ENCODE data around the gene CCNL2.

CCNL2 gene

DNA sequence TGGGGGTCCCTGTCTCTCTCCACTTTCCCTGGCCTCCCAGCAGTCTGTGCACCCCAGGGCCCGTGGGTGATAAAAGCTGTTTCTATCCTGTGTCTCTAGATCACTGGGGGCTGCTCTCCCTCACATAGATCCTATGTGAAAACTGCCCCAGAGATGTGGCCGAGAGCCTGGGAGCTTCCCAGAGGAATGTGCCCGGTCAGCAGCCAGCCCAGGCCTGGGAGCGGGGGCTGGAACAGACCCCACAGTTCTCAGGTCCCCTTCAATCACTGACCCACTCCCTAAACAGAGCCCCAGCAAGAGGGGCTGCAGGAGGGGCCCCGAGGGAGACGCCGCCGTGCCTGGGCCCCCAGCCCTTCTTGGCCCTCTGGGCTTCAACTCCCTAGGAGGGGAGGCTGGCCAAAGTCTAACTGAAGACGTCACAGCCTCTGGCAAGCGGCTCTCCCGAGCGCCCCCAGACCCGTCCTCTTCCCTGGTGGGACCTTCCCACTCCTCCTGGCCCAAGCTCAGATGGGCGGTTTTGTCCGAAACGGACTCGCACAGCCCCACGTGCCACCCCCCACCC lies 41.2 kb downstream of the CCNL2 start:
- peak overlapping the region; percentile 96 for H3K23ac ChIP-seq (ENCODE audit: low read depth, low read length, poor library complexity)
- H2BK15ac ChIP-seq (ENCODE audit: low read length): peak overlapping the region; percentile 97
- peak overlapping the region; percentile 65 for H2AFZ ChIP-seq (ENCODE audit: low read length)
- peak overlapping the region; percentile 70 for H2BK5ac ChIP-seq (ENCODE audit: low read length)
- peak overlapping the region; percentile 99 for H2BK120ac ChIP-seq (ENCODE audit: low read depth, low read length)
- peak overlapping the region; percentile 93 for H3K4ac ChIP-seq (ENCODE audit: low read length)
- peak overlapping the region; percentile 44 for H3K9ac ChIP-seq (ENCODE audit: low read depth, low read length, poor library complexity)
- H3K36me3 ChIP-seq (replicated peaks in 1 of 2; ENCODE audit: control insufficient read depth in 2 of 2, insufficient read depth in 2 of 2, low read length in 2 of 2): peaks cover 0 to under 1% of the 10 kb centered on the region in 2 donors
- no peak overlapping the region for H3K14ac ChIP-seq (ENCODE audit: low read length)
- H3K4me2 ChIP-seq (ENCODE audit: insufficient read depth, low read length, poor library complexity, severe bottlenecking): peak overlapping the region; percentile 14
- H3K4me1 ChIP-seq (ENCODE audit: control insufficient read depth in 2 of 2, insufficient read depth in 1 of 2, low read depth in 1 of 2, low read length in 2 of 2): peaks cover 54 to 57% of the 10 kb centered on the region in 2 donors
- WGBS, 2 donors (ENCODE audit: extremely low coverage in 2 of 2, insufficient read length in 2 of 2, insufficient replicate concordance in 1 of 2): no CpG with 5 or more reads among the region's 18 CpGs
- H3K4me3 ChIP-seq (ENCODE audit: low read length in 2 of 2): peak overlapping the region; percentile 16 to 39
- DNase-seq (ENCODE audit: low spot score): no peak
- peak overlapping the region; percentile 94 for H2AK5ac ChIP-seq (ENCODE audit: low read depth, low read length)
- no peaks in the 10 kb centered on the region for H3K9me3 ChIP-seq (replicated peaks in 1 of 2; ENCODE audit: control insufficient read depth in 2 of 2, insufficient read depth in 1 of 2, low read depth in 1 of 2, low read length in 2 of 2)
- H3K18ac ChIP-seq (ENCODE audit: low read length): peak overlapping the region; percentile 97
- peaks cover 3% of the 10 kb centered on the region for H3K79me1 ChIP-seq (ENCODE audit: low read depth, low read length)
- H4K91ac ChIP-seq (ENCODE audit: low read depth, low read length, poor library complexity): peak overlapping the region; percentile 79
- H3K27me3 ChIP-seq (ENCODE audit: control insufficient read depth in 3 of 3, insufficient read depth in 3 of 3, low read depth in 1 of 3, low read length in 3 of 3): peaks cover 0 to 23% (median 14%) of the 10 kb centered on the region in 3 experiments
- H2BK12ac ChIP-seq (ENCODE audit: low read length): peak overlapping the region; percentile 73
- peak overlapping the region; percentile 17 for H4K8ac ChIP-seq (ENCODE audit: low read depth, low read length)
- H3K27ac ChIP-seq (replicated peaks; ENCODE audit: low read length): no peak overlapping the region

DNA sequence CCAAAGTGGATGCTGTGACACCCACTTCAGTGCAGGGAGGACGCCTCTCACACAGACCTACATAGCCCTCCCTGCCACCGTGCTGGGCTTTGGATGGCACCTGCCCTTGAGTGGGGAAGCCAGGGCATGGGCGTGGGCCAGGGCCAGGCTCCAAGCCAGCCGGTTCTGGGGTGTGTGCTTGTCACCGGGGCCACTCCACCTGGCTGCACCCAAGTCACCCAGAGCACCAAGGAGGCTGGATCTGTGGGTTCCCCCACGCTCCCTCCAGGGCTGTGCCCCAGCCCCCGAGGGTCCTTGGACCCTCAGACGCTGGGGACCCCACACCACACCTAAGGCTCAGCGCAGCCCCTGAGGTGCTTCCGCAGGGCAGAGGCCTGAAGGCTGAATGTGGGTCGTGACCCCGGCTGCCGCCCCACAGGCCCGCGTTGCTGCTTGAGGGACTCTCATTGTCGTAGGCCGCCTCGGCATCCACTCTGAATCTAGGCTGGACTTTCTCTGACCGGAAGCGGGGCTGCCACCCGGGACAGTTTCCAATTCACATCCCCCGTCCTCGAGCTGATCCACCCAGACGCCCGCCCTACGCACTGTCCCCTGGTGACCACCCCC lies 42.2 kb downstream of the CCNL2 start:
- peak overlapping the region; percentile 99 for H2AK5ac ChIP-seq (ENCODE audit: low read depth, low read length)
- H3K4me2 ChIP-seq (ENCODE audit: insufficient read depth, low read length, poor library complexity, severe bottlenecking): peak overlapping the region; percentile 40
- DNase-seq (ENCODE audit: low spot score): no peak
- H2BK120ac ChIP-seq (ENCODE audit: low read depth, low read length): peak overlapping the region; percentile 91
- H3K4me1 ChIP-seq (ENCODE audit: control insufficient read depth in 2 of 2, insufficient read depth in 1 of 2, low read depth in 1 of 2, low read length in 2 of 2): peaks cover 56 to 60% of the 10 kb centered on the region in 2 donors
- peaks cover 0 to 25% (median 14%) of the 10 kb centered on the region in 3 experiments for H3K27me3 ChIP-seq (ENCODE audit: control insufficient read depth in 3 of 3, insufficient read depth in 3 of 3, low read depth in 1 of 3, low read length in 3 of 3)
- H3K23ac ChIP-seq (ENCODE audit: low read depth, low read length, poor library complexity): peak overlapping the region; percentile 65
- peak overlapping the region; percentile 25 for H3K14ac ChIP-seq (ENCODE audit: low read length)
- H3K18ac ChIP-seq (ENCODE audit: low read length): peak overlapping the region; percentile 93
- H3K36me3 ChIP-seq (replicated peaks in 1 of 2; ENCODE audit: control insufficient read depth in 2 of 2, insufficient read depth in 2 of 2, low read length in 2 of 2): peaks cover 2 to 5% of the 10 kb centered on the region in 2 donors
- peaks cover 0 to 3% of the 10 kb centered on the region in 2 donors for H3K9me3 ChIP-seq (replicated peaks in 1 of 2; ENCODE audit: control insufficient read depth in 2 of 2, insufficient read depth in 1 of 2, low read depth in 1 of 2, low read length in 2 of 2)
- H2BK12ac ChIP-seq (ENCODE audit: low read length): peak overlapping the region; percentile 82
- H3K79me1 ChIP-seq (ENCODE audit: low read depth, low read length): peaks cover 4% of the 10 kb centered on the region
- peak overlapping the region; percentile 66 for H3K4ac ChIP-seq (ENCODE audit: low read length)
- no CpG with 5 or more reads among the region's 26 CpGs for WGBS, 2 donors (ENCODE audit: extremely low coverage in 2 of 2, insufficient read length in 2 of 2, insufficient replicate concordance in 1 of 2)
- no peak overlapping the region for H4K8ac ChIP-seq (ENCODE audit: low read depth, low read length)
- H3K4me3 ChIP-seq (ENCODE audit: low read length in 2 of 2): peak overlapping the region in 1 of 2 donors; percentile 39
- H2BK5ac ChIP-seq (ENCODE audit: low read length): peak overlapping the region; percentile 75
- H2BK15ac ChIP-seq (ENCODE audit: low read length): peak overlapping the region; percentile 85
- H2AFZ ChIP-seq (ENCODE audit: low read length): no peak overlapping the region
- no peak overlapping the region for H3K27ac ChIP-seq (replicated peaks; ENCODE audit: low read length)
- peak overlapping the region; percentile 60 for H3K9ac ChIP-seq (ENCODE audit: low read depth, low read length, poor library complexity)
- peak overlapping the region; percentile 97 for H4K91ac ChIP-seq (ENCODE audit: low read depth, low read length, poor library complexity)

DNA sequence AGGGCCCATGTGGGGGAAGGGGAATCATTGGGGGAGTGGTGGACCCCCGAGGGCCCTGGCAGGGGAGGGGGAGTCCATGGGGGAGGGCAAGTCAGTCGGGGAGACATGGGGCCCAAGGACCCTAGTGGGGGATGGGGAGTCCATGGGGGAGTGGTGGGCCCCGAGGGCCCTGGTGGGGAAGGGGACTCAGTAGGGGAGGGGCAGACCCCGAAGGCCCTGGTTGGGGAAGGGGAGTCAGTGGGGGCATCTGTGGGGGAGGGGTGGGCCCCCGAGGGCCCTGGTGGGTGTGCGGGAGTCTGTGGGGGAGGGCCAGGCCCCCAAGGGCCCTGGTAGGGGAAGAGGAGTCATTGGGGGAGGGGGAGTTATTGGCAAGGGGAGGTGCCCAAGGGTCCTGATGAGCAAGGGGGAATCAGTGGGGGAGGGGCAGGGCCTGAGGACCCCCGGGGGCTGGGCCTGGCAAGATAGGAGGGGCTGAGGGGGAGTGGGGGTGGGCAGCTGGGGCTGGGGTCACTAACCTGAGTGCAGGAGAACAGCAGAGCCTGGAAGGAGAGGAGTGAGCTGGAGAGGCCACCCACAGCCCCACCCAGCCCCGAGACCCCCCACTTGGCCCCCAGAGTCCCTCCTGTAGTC lies 42.9 kb downstream of the CCNL2 start:
- H2BK12ac ChIP-seq (ENCODE audit: low read length): peak overlapping the region; percentile 82
- H3K27me3 ChIP-seq (ENCODE audit: control insufficient read depth in 3 of 3, insufficient read depth in 3 of 3, low read depth in 1 of 3, low read length in 3 of 3): peaks cover 0 to 25% (median 14%) of the 10 kb centered on the region in 3 experiments
- H3K4ac ChIP-seq (ENCODE audit: low read length): no peak overlapping the region
- H4K91ac ChIP-seq (ENCODE audit: low read depth, low read length, poor library complexity): no peak overlapping the region
- no peak overlapping the region for H2AFZ ChIP-seq (ENCODE audit: low read length)
- H3K23ac ChIP-seq (ENCODE audit: low read depth, low read length, poor library complexity): peak overlapping the region; percentile 29
- H3K18ac ChIP-seq (ENCODE audit: low read length): peak overlapping the region; percentile 93
- no peak overlapping the region for H3K4me2 ChIP-seq (ENCODE audit: insufficient read depth, low read length, poor library complexity, severe bottlenecking)
- H3K27ac ChIP-seq (replicated peaks; ENCODE audit: low read length): no peak overlapping the region
- peak overlapping the region; percentile 85 for H2BK15ac ChIP-seq (ENCODE audit: low read length)
- peaks cover 0 to 3% of the 10 kb centered on the region in 2 donors for H3K9me3 ChIP-seq (replicated peaks in 1 of 2; ENCODE audit: control insufficient read depth in 2 of 2, insufficient read depth in 1 of 2, low read depth in 1 of 2, low read length in 2 of 2)
- peaks cover 2 to 5% of the 10 kb centered on the region in 2 donors for H3K36me3 ChIP-seq (replicated peaks in 1 of 2; ENCODE audit: control insufficient read depth in 2 of 2, insufficient read depth in 2 of 2, low read length in 2 of 2)
- no peak overlapping the region for H2BK5ac ChIP-seq (ENCODE audit: low read length)
- H3K4me1 ChIP-seq (ENCODE audit: control insufficient read depth in 2 of 2, insufficient read depth in 1 of 2, low read depth in 1 of 2, low read length in 2 of 2): peaks cover 56 to 65% of the 10 kb centered on the region in 2 donors
- peaks cover 4% of the 10 kb centered on the region for H3K79me1 ChIP-seq (ENCODE audit: low read depth, low read length)
- WGBS, 2 donors (ENCODE audit: extremely low coverage in 2 of 2, insufficient read length in 2 of 2, insufficient replicate concordance in 1 of 2): no CpG with 5 or more reads among the region's 8 CpGs
- H3K4me3 ChIP-seq (ENCODE audit: low read length in 2 of 2): peak overlapping the region in 1 of 2 donors; percentile 39
- peak overlapping the region; percentile 99 for H2AK5ac ChIP-seq (ENCODE audit: low read depth, low read length)
- peak overlapping the region; percentile 91 for H2BK120ac ChIP-seq (ENCODE audit: low read depth, low read length)
- no peak overlapping the region for H4K8ac ChIP-seq (ENCODE audit: low read depth, low read length)
- no peak for DNase-seq (ENCODE audit: low spot score)
- H3K9ac ChIP-seq (ENCODE audit: low read depth, low read length, poor library complexity): no peak overlapping the region
- H3K14ac ChIP-seq (ENCODE audit: low read length): no peak overlapping the region

DNA sequence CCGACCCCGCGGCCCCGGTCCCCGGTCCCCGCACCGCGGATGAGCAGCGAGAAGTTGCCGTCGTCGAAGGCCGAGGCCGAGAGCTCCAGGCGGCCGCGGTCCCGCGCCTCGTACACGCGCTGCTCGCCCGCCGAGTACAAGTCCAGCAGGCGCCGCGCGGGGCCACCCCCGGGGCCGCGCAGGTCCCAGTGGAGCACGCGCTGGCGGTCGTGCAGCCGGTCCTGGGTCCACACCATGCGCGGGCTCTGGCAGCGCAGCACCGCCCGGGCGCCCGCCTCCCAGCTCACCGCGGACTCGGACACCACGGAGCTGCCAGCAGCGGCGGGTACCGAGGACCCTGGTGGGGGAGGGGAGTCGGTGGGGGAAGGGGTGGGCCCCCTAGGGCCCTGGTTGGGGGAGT lies 43.7 kb downstream of the CCNL2 start:
- no peak for DNase-seq (ENCODE audit: low spot score)
- H3K23ac ChIP-seq (ENCODE audit: low read depth, low read length, poor library complexity): peak overlapping the region; percentile 89
- peak overlapping the region; percentile 92 for H3K18ac ChIP-seq (ENCODE audit: low read length)
- H2BK5ac ChIP-seq (ENCODE audit: low read length): no peak overlapping the region
- H2BK12ac ChIP-seq (ENCODE audit: low read length): no peak overlapping the region
- peaks cover 48 to 58% of the 10 kb centered on the region in 2 donors for H3K4me1 ChIP-seq (ENCODE audit: control insufficient read depth in 2 of 2, insufficient read depth in 1 of 2, low read depth in 1 of 2, low read length in 2 of 2)
- peak overlapping the region; percentile 91 for H2BK120ac ChIP-seq (ENCODE audit: low read depth, low read length)
- H4K91ac ChIP-seq (ENCODE audit: low read depth, low read length, poor library complexity): no peak overlapping the region
- WGBS, 2 donors (ENCODE audit: extremely low coverage in 2 of 2, insufficient read length in 2 of 2, insufficient replicate concordance in 1 of 2): no CpG with 5 or more reads among the region's 52 CpGs
- H2AFZ ChIP-seq (ENCODE audit: low read length): no peak overlapping the region
- H3K4ac ChIP-seq (ENCODE audit: low read length): no peak overlapping the region
- peaks cover 0 to 3% of the 10 kb centered on the region in 2 donors for H3K9me3 ChIP-seq (replicated peaks in 1 of 2; ENCODE audit: control insufficient read depth in 2 of 2, insufficient read depth in 1 of 2, low read depth in 1 of 2, low read length in 2 of 2)
- no peak overlapping the region for H3K14ac ChIP-seq (ENCODE audit: low read length)
- H3K9ac ChIP-seq (ENCODE audit: low read depth, low read length, poor library complexity): no peak overlapping the region
- no peak overlapping the region for H4K8ac ChIP-seq (ENCODE audit: low read depth, low read length)
- peaks cover 0 to 25% (median 14%) of the 10 kb centered on the region in 3 experiments for H3K27me3 ChIP-seq (ENCODE audit: control insufficient read depth in 3 of 3, insufficient read depth in 3 of 3, low read depth in 1 of 3, low read length in 3 of 3)
- peak overlapping the region; percentile 92 for H2AK5ac ChIP-seq (ENCODE audit: low read depth, low read length)
- H2BK15ac ChIP-seq (ENCODE audit: low read length): peak overlapping the region; percentile 92
- peak overlapping the region in 1 of 2 donors; percentile 36 for H3K4me3 ChIP-seq (ENCODE audit: low read length in 2 of 2)
- peaks cover 2 to 5% of the 10 kb centered on the region in 2 donors for H3K36me3 ChIP-seq (replicated peaks in 1 of 2; ENCODE audit: control insufficient read depth in 2 of 2, insufficient read depth in 2 of 2, low read length in 2 of 2)
- peaks cover 4% of the 10 kb centered on the region for H3K79me1 ChIP-seq (ENCODE audit: low read depth, low read length)
- H3K4me2 ChIP-seq (ENCODE audit: insufficient read depth, low read length, poor library complexity, severe bottlenecking): peak overlapping the region; percentile 49
- H3K27ac ChIP-seq (replicated peaks; ENCODE audit: low read length): no peak overlapping the region
